GM20431 (cell line): Measurements from ENCODE around the gene IGSF23.
"Not testable (repeated sequence)": the region's sequence is repeated elsewhere in the genome, so short reads cannot be mapped to it uniquely, and the experiment has no call there.

Experiments used
- in situ Hi-C: fragments of 300-500 bp; cut with MseI, MboI; formaldehyde crosslinking; loops from one replicate; pipeline ENCODE4 v1.15.0; 2020; ENCODE audit warnings: low sequenced_read_pairs; ENCODE audit not compliant: unreplicated experiment

The IGSF23 gene

DNA sequence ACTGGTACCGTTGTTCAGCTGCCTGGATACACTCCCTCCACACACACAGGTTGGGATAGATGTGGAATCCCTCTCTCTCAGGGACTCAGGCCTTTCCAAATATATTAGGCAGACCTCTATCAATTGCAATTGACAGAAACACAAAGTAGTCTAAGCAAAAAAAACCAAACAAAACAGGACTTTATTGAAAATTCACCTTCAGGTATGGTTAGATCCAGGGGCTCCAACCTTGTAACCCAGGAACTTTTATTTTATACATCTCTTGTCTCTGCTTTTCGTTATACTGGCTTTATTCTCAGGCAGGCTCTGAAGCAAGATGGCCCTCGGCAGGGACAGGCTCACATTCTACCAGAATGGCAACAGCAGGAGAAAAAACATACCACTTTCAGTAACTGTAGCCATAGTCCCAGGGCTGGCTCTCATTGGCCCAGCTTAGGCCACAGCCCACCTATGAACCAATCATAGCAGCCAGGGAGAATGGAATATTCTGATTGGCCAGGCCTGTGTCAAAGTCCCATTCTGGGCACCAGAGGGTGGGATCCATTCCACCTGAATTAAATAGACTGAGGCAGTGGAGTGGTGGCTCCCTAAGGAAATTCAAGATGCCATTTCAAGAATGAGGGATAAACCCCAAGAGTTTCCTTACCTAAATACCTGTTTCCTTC is 44.8 kb downstream of the IGSF23 start:
- in situ Hi-C loops: no loop called here

DNA sequence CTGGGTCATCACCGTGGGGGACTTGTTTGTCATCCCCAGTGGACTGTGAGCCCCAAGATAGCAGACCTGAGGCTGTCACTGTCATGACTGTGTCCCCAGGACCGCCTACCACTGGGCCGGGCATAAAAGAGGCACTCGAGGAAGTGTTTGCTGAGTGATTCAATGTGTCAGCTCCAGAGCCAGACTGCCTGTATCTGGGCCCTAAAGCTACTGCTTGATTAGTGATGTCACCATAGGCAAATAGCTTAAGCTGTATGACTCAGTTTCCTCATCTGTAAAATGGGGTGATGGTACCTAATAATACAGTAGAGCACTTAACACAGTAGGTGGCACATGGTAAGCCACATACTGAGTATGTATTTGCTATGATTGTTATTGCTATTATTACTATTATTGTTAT is 46.7 kb downstream of the IGSF23 start:
- in situ Hi-C loops: no loop called here

DNA sequence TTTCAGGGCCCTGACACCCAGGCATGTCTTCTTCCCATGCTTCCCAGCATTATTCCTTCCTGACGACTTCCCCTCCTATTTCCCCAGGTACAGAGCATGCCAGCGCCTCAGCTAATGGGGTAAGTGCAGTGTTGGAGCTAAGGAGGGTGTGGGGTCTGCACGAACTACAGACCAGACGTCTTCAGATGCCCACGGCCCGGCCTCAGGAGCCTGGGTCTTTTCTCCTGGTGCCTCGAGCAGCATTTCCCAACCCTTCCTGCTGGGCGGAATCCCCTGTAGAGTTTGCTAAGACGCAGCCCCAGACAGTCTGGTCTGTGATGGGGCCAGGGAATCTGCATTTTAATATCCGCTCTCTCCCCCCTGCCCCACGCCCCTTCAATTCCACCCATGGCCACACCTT is 47.8 kb downstream of the IGSF23 start:
- in situ Hi-C loops: no loop called here

DNA sequence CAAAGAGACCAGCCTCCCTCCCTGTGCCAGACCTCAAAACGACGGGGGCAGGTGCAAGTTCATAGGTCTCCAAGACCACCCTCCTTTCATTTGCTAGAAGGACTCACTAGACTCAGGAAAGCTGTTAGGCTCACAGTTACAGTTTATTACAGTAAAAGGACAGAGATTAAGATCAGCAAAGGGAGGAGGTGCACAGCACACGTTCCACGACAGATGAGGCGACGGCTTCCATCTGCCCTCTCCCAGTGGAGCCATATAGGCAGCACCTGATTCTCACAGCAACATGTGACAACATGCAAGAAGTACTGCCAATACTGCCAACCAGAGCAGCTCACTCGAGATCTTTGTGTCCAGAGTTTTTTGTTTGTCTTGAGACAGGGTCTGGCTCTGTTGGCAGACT is 48.5 kb downstream of the IGSF23 start:
- in situ Hi-C loops: no loop called here

DNA sequence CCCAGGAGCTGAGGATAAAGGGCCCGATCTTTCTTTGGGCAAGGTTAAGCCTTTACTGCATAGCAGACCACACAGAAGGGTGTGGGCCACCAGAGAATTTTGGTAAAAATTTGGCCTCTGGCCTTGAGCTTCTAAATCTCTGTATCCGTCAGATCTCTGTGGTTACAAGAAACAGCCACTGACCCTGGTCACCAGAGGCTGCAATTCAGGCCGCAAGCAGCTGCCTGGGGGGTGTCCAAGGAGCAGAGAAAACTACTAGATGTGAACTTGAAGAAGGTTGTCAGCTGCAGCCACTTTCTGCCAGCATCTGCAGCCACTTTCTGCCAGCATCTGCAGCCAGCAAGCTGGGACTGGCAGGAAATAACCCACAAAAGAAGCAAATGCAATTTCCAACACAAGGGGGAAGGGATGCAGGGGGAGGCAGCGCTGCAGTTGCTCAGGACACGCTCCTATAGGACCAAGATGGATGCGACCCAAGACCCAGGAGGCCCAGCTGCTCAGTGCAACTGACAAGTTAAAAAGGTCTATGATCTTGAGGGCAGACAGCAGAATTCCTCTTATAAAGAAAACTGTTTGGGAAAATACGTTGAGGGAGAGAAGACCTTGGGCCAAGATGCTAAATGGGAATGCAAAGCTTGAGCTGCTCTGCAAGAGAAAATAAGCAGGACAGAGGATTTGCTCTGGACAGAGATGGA is 49.5 kb downstream of the IGSF23 start:
- in situ Hi-C loops: no loop called here

DNA sequence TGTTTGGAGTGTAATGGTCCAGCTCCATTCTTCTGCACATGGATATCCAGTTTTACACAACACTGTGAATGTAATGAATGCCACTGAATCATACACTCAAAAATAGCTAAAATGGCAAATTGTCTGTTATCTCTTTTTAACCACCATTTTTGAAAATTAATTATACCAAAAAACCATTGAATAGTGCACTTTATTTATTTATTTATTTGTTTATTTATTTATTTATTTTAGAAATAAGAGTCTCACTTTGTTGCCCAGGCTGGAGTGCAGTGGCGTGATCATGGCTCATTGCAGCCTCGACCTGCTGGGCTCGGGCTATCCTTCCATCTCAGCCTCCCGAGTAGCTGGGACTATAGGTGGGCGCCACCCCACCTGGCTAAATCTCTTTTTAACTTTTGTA is 50.6 kb downstream of the IGSF23 start:
- in situ Hi-C loops: no loop called here

DNA sequence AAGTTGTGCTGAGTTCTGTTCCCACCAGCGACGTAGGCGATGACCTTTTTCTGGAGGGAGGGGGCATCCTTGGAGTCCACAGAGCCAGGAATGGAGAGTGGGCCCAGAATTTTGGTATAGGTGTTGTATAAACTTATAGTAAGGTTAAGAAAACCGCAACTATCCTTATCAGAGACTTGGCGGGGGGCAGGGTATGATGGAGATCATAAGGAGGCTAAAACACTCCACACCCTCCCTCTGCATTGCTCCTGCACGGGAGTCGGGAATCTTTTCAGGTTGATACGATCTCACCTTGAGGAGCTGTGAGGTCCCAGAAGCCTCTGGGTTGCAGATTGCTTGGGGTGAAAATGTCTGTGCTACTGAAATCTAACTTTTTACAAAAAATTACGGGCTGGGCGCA is 51.6 kb downstream of the IGSF23 start:
- in situ Hi-C loops: no loop called here

DNA sequence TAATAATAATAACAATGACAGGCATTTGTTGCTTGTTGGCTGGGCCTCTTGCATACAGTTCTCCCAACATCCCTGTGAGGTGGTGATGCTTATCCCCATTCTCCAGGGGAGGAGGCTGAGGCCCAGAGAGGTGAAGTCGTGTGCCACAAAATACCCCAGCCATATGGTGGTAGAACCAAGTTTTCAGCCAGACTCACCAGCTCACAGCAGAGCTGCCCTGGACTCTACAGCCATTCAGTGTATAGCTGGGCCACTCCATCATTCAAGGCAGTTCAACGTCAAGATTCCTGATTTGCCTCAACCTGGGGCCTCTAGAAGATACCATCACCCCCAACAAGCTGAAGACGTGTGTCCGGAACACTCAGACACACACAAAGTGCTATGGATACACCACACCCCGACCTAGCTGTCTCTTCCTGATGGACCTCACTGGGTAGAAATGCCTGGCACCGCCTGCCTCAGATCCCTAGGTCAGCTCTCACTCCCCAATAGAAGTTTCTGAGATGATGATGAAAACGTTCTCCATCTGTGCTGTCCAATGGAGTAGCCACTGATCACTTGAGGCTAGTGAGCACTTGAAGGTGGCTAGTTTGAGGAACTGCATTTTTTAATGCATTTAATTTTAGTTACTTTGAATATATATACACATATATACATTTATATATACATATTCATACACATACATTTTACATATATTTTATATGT is 53.6 kb downstream of the IGSF23 start:
- in situ Hi-C loops: no loop called here

DNA sequence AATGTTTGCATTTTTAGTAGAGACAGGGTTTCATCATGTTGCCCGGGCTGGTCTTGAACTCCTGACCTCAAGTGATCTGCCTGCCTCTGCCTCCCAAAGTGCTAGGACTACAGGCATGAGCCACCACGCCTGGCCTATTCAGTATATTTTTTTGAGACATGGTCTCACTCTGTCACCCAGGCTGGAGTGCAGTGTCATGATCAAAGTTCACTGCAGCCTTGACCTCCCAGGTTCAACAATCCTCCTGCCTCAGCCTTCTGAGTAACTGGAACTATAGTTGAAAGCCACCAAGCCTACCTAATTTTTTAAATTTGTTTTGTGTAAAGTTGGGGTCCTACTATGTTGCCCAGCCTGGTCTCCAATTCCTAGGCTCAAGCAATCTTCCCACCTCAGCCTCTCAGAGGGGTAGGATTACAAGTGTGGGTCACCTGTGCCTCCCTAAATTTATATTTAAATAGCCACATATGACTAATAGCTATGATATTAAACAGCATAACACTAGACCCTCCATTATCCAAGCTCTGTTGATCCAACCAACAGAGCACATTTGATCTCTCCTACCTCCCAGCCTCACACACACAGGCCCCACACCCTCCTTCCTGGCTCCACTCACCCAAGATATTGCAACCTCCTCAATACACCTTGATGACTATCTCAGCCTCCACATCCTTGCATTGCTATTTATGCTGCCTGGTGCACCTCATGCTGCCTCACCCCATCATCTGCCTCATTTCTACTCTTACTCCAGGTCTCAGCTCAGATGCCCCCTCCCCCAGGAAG is 55.8 kb downstream of the IGSF23 start:
- in situ Hi-C loops: no loop called here

DNA sequence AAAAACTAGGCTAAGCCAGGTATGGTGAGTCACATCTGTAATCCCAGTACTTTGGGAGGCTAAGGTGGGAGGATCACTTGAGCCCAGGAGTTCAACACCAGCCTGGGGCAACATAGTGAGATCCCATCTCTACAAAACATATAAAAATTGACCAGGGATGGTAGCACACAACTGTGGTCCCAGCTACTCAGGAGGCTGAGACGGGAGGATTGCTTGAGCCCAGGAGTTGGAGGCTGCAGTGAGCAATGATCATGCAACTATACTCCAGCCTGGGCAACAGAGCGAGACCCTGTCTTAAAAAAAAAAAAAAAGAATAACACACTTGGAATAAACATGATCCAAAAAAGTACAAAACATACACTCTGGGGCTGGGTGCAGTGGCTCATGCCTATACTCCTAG is 56.7 kb downstream of the IGSF23 start:
- in situ Hi-C loops: not testable (repeated sequence)

DNA sequence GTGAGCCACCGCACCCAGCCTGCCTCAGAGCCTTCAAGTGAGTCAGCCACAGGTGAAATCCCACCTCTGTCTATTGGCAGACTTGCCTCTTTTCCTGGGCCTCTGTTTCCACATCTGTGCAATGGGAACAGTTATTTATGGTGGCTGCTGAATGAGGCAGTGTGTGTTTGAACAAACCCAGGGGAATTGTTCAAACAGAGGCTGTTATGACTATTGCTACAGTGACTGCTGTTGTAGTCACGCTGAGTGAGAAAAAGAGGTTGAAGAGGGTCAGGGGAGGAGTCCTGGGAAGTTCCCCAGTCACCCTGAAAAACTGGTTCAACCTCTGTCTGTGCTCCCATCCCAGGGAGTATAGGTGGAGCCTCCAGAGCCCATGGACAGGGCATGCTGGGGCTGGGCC is 58.0 kb downstream of the IGSF23 start, which contains the start of gene CEACAM19:
TSS of gene CEACAM19 (plus strand) at position 83 of the 400 bp plus-strand sequence. CDS start 450 bp downstream, outside the sequence.
- in situ Hi-C loops: no loop called here

DNA sequence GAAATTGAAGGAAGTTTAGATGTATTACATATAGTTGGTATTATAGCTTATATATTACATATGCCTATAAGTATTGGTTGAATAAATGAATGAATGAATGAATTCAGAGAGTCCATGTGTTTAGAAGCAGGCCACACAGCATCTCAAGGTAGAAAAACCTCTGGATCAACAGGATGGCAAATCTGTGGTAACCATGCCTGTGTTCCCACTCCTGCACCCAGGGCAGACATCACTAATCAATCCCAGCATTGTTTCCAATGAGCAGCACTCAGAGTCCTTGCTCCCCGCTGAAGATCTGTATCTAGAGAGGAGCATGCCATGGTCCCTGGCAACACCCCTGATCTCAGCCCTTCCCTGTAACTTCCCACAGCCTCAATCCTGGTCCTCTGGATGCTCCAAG is 58.9 kb downstream of the IGSF23 start:
- in situ Hi-C loops: no loop called here

DNA sequence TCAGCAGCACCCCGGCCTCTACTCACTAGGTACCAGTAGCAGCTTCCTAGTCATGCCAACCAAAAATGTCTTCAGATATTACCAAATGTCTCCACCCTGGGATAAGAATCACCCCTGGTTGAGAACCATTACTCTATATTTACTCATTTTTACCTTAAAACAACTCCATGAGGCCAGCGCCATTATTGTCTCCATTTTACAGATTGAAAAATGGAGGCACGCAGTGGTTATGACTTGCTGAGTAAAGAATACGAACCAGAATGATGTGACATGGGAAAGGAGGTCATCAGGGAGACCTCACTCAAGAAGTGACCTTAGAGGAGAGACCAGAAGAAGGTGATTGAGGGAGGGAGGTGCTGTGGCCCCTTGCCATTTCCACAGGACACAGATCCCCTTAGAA is 60.1 kb downstream of the IGSF23 start:
- in situ Hi-C loops: no loop called here

DNA sequence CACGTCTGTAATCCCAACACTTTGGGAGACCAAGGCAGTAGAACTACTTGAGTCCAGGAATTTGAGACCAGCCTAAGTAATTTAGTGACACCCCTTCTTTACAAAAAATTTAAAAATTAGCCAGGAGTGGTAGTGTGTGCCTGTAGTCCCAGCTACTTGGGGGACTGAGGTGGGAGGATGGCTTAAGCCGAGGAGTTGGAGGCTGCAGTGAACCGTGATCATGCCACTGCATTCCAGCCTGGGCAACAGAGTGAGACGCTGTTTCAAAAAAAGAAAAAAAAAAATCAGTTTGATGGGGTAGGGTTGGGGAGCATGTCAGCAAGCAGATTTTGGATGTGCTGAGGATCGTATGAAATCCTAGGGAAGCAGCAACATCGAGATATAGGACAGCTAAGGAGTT is 62.2 kb downstream of the IGSF23 start:
- in situ Hi-C loops: no loop called here

DNA sequence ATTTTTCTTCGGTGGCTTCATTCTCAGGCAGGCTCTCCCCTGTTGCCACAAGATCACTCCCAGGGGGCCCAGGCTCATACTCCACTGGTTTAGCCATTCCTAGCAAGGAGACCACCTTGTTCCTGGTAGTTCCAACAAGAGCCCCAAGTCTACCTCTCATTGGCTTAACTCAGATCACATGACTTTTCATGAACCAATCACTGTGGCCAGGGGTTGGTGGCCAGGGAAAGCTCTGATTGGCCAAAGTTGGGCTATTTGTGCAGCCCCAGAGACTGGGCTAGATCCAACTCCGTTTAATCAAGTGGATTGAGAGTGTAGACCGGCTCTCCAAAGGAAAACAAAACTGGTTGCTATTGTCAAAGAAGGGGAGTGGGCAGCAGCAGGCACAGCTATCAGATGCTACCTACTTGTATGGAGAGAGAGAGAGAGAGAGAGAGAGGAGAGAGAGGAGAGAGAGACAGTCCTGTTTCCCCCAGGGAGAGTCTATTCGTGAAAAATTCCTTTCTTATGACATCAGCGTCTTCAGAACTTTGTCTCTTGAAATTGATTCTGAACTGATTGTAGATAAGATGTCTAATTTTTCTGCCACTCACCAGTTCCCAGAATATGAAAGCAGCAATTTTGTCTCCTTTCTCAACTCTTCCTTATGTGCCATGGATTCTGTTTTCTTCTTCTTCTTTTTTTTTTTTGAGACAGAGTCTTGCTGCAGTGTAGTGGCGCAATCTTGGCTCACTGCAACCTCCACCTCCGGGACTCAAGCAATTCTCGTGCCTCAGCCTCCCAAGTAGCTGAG is 63.9 kb downstream of the IGSF23 start:
- in situ Hi-C loops: no loop called here

DNA sequence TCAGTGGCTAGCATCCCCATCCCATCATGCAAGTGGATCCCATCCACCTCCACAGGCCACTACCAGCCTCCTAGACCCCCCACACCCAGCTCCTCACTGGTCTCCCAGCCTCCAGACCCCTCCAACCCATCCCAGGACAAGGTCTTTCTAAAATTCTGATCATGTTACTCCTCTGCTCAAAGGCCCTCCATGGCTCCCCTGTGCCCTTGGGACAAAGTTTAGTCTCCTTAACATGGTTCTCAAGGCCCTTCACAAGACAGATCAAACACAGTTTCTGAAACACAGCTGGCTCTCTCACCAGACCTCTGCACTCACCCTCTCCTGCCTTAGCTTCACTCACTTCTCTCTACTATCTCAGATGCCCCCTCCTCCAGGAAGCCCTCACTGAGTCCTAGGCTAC is 67.2 kb downstream of the IGSF23 start:
- in situ Hi-C loops: no loop called here

DNA sequence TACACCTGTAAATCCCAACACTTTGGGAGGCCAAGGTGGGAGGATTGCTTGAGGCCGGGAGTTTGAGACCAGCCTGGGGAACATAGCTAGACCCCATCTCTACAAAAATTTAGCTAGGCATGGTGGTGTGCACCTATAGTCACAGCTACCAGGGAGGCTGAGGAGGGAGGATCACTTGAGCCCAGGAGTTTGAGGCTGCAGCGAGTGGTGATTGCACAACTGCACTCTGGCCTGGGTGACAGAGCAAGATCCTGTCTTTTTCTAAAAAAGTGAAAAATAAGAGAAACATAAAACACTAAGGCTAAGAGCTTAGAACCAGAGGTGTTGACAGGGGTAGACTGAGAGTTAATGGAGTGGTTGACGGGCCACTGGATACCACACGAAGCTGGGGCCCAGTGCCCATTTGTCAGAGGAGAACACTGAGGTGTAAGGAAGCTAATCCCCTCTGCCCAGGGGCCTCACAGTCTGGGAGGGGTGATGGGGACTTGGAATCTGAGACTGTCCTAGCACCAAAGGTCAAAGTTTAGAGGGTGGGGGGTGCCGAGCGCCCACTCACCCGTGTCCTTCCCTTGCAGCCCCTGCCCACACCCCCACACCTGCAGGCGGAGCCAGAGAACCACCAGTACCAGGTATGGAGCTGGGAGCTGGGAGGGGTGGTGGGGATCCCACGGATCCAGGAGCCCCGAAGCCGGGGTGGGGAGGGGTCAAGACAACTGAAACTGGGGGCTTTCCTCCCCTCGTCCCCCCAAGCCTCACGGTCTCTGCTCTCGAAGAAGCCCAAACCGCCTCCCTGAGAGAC is 68.8 kb downstream of the IGSF23 start:
- in situ Hi-C loops: no loop called here

DNA sequence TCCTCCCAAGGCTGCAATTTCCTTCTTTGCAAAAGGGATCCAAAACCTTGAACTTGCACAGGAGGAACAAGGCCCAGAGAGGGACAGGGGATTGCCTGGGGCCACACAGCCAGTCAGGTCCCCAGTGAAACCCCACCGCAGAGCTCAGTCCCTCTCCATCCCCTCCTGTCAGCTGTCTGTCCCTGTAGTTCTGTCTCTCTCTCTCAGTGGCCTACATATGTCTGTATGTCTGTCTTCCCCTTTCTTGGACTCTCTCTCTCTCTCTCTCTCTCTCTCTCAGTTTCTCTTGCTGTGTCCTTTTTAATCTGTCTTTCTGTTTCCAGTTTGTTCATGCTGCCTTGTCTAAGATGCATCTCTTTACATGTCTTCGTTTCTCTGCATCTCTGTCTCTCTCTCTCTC is 69.4 kb downstream of the IGSF23 start:
- in situ Hi-C loops: no loop called here
